NCI-H128 (cell line): ENCODE data around the gene DIP2C.
"Not testable (repeated sequence)": the region's sequence is repeated elsewhere in the genome, so short reads cannot be mapped to it uniquely, and the experiment has no call there.

Source experiments
- DNase-seq: peaks from one replicate; lab custom pipeline; 2025; ENCODE audit not compliant: unreplicated experiment; lab: John Stamatoyannopoulos, UW

DIP2C gene

GRCh38 chr10:614790-615582 lies 74.5 kb downstream of the DIP2C start:
- DNase-seq = no peak

GRCh38 chr10:614139-614711 lies 75.2 kb downstream of the DIP2C start:
- no peak for DNase-seq

GRCh38 chr10:613271-614138 lies 76.0 kb downstream of the DIP2C start:
- no peak for DNase-seq

GRCh38 chr10:612696-613095 lies 76.8 kb downstream of the DIP2C start:
- DNase-seq = no peak

- not testable (repeated sequence) for DNase-seq
These were observed 78.7 kb downstream of the DIP2C start for GRCh38 chr10:610642-611305.

- DNase-seq = no peak
These were observed 79.5 kb downstream of the DIP2C start for GRCh38 chr10:609868-610545.

GRCh38 chr10:609262-609658 lies 80.2 kb downstream of the DIP2C start:
- DNase-seq = no peak

GRCh38 chr10:608331-609261 lies 80.9 kb downstream of the DIP2C start:
- no peak for DNase-seq

- no peak for DNase-seq
These were observed 81.8 kb downstream of the DIP2C start for GRCh38 chr10:607545-608185.

- DNase-seq = no peak
These were observed 82.5 kb downstream of the DIP2C start for GRCh38 chr10:606762-607544.

- no peak for DNase-seq
These were observed 83.7 kb downstream of the DIP2C start for GRCh38 chr10:605632-606325.

- DNase-seq = no peak
These were observed 84.5 kb downstream of the DIP2C start for GRCh38 chr10:604716-605631.

- no peak for DNase-seq
These were observed 85.7 kb downstream of the DIP2C start for GRCh38 chr10:603745-604144.

- DNase-seq = no peak
These were observed 87.0 kb downstream of the DIP2C start for GRCh38 chr10:602391-603005.

GRCh38 chr10:601660-601963 lies 87.9 kb downstream of the DIP2C start:
- no peak for DNase-seq

- no peak for DNase-seq
These were observed 88.4 kb downstream of the DIP2C start for GRCh38 chr10:600876-601659.
